SK-N-SH (cell line): ENCODE results near the gene LBX1. TPM values are rescaled to one million over a fixed set of nuclear protein-coding genes. Genes with fewer than 3 reads are reported as not detected.

Experiments
- CTCF ChIA-PET: fragments of 300-600, 350-600 bp; formaldehyde crosslinking; extraction: SDS; loops from one replicate; lab custom pipeline; 2021; lab: Yijun Ruan, JAX
- POLR2A ChIA-PET: fragments of 350-600 bp; sonication (Branson Sonifier 250); formaldehyde crosslinking; extraction: SDS; loops from one replicate; lab custom pipeline; 2020; ENCODE audit warnings: antibody characterized with exemption, inconsistent platforms; lab: Yijun Ruan, JAX
- DNase-seq: peaks from one replicate; pipeline ENCODE4 v3.0.0; 2012
- H2AFZ ChIP-seq: fragments of 200-600 bp; sonication (generic); 2 replicates; pipeline ENCODE4 v1.8.1; 2016; ENCODE audit warnings: antibody characterized with exemption, mild to moderate bottlenecking, low read depth
- H3F3A ChIP-seq: fragments of 200-600 bp; sonication (generic); replicated peaks from 2 replicates; pipeline ENCODE3; 2016; ENCODE audit warnings: antibody characterized with exemption, mild to moderate bottlenecking; ENCODE audit not compliant: insufficient read depth
- H3K27ac ChIP-seq, 2 experiments: fragments of 200-500 bp in 1 of 2; fragments of 200-600 bp in 1 of 2; sonication (Bioruptor generic) in 1 of 2; sonication (generic), shearing (Covaris generic) in 1 of 2; 2 replicates each; pipeline versions ENCODE4 v1.5.1 to v1.6.1; 2014 to 2016; ENCODE audit warnings: low read depth in 2 of 2, inconsistent platforms in 1 of 2, low read length in 1 of 2, mild to moderate bottlenecking in 1 of 2, mixed read lengths in 1 of 2
- H3K27me3 ChIP-seq: fragments of 200-600 bp; sonication (generic), shearing (Covaris generic); 2 replicates; pipeline ENCODE4 v1.6.1; 2016; ENCODE audit warnings: mixed run types; ENCODE audit not compliant: insufficient read depth
- H3K36me3 ChIP-seq, 2 experiments: fragments of 200-500 bp in 1 of 2; fragments of 200-600 bp in 1 of 2; sonication (Bioruptor generic) in 1 of 2; sonication (generic) in 1 of 2; replicated peaks in 1 of 2; 2 replicates each; pipeline versions ENCODE3 to v1.5.1; 2014 to 2016; ENCODE audit warnings: low read length in 1 of 2, mild to moderate bottlenecking in 1 of 2; ENCODE audit not compliant: insufficient read depth in 2 of 2, control insufficient read depth in 1 of 2
- H3K4me1 ChIP-seq, 2 experiments: fragments of 200-500 bp in 1 of 2; fragments of 200-600 bp in 1 of 2; sonication (Bioruptor generic) in 1 of 2; sonication (generic), shearing (Covaris generic) in 1 of 2; 2 replicates each; pipeline versions ENCODE4 v1.5.1 to v1.6.1; 2014 to 2016; ENCODE audit warnings: low read depth in 1 of 2, low read length in 1 of 2, mixed run types in 1 of 2; ENCODE audit not compliant: insufficient read depth in 2 of 2, control insufficient read depth in 1 of 2
- H3K4me2 ChIP-seq: fragments of 200-600 bp; sonication (generic), shearing (Covaris generic); 2 replicates; pipeline ENCODE4 v1.6.1; 2017; ENCODE audit warnings: mixed run types
- H3K4me3 ChIP-seq, 2 experiments: fragments of 200-500 bp in 1 of 2; fragments of 200-600 bp in 1 of 2; sonication (Bioruptor generic) in 1 of 2; sonication (generic), shearing (Covaris generic) in 1 of 2; 2 replicates each; pipeline versions ENCODE4 v1.5.1 to v1.8.1; 2014 to 2016; ENCODE audit warnings: low read depth in 2 of 2, inconsistent platforms in 1 of 2, low read length in 1 of 2, mild to moderate bottlenecking in 1 of 2, mixed read lengths in 1 of 2, moderate library complexity in 1 of 2
- H3K79me2 ChIP-seq: fragments of 200-600 bp; sonication (generic); 2 replicates; pipeline ENCODE4 v1.8.1; 2017; ENCODE audit warnings: mild to moderate bottlenecking; ENCODE audit not compliant: insufficient read depth
- H3K9ac ChIP-seq: fragments of 200-600 bp; sonication (generic); 2 replicates; pipeline ENCODE4 v1.6.1; 2017; ENCODE audit warnings: mixed run types
- H3K9me2 ChIP-seq: fragments of 200-600 bp; sonication (generic); 2 replicates; pipeline ENCODE4 v1.6.1; 2017; ENCODE audit warnings: mixed run types
- H3K9me3 ChIP-seq: fragments of 200-600 bp; sonication (generic); 2 replicates; pipeline ENCODE4 v1.6.1; 2017; ENCODE audit warnings: mixed run types, mild to moderate bottlenecking, moderate library complexity
- H4K20me1 ChIP-seq: fragments of 200-600 bp; sonication (generic); 2 replicates; pipeline ENCODE4 v1.6.1; 2017; ENCODE audit warnings: mild to moderate bottlenecking, mixed run types; ENCODE audit not compliant: insufficient read depth
- CHD2 ChIP-seq: fragments of 150-350 bp; IDR thresholded peaks from 2 replicates; pipeline ENCODE4 v1.6.1; 2018; ENCODE audit warnings: low read length; ENCODE audit not compliant: partially characterized antibody
- EP300 ChIP-seq, 2 experiments: IDR thresholded peaks; 2 replicates each; pipeline versions ENCODE4 v1.4.0 to v1.6.1; 2012; ENCODE audit warnings: borderline replicate concordance in 1 of 2, low read depth in 1 of 2, low read length in 1 of 2
- FOSL2 ChIP-seq: IDR thresholded peaks from 2 replicates; pipeline ENCODE4 v1.4.0; 2012; ENCODE audit warnings: low read depth, mild to moderate bottlenecking, moderate library complexity, borderline replicate concordance
- FOXJ3 ChIP-seq: sonication (generic); formaldehyde crosslinking; IDR thresholded peaks from 2 replicates; pipeline ENCODE4 v1.5.1; 2020; ENCODE audit warnings: mild to moderate bottlenecking, missing genetic modification reagents
- GABPA ChIP-seq: IDR thresholded peaks from 2 replicates; pipeline ENCODE4 v1.4.0; 2012; ENCODE audit warnings: low read depth, mild to moderate bottlenecking
- GATA2 ChIP-seq: sonication (generic); formaldehyde crosslinking; IDR thresholded peaks from 2 replicates; pipeline ENCODE4 v1.5.0; 2020; ENCODE audit warnings: mild to moderate bottlenecking, missing genetic modification reagents
- JUND ChIP-seq: IDR thresholded peaks from 2 replicates; pipeline ENCODE4 v1.4.0; 2012
- MEF2A ChIP-seq: IDR thresholded peaks from 2 replicates; pipeline ENCODE4 v1.4.0; 2012; ENCODE audit warnings: low read depth, borderline replicate concordance
- NFIC ChIP-seq: IDR thresholded peaks from 2 replicates; pipeline ENCODE4 v1.4.0; 2012; ENCODE audit warnings: borderline replicate concordance
- NRF1 ChIP-seq: IDR thresholded peaks from 2 replicates; pipeline ENCODE4 v1.6.1; 2012; ENCODE audit warnings: low read depth, mild to moderate bottlenecking, low read length
- PBX3 ChIP-seq: IDR thresholded peaks from 2 replicates; pipeline ENCODE4; 2012
- RAD21 ChIP-seq: IDR thresholded peaks from 2 replicates; pipeline ENCODE4 v1.6.1; 2012; ENCODE audit warnings: mild to moderate bottlenecking, low read length
- RCOR1 ChIP-seq: fragments of 150-350 bp; IDR thresholded peaks from 2 replicates; pipeline ENCODE4 v1.6.1; 2017; ENCODE audit warnings: antibody characterized with exemption, low read length
- RFX5 ChIP-seq: IDR thresholded peaks from 2 replicates; pipeline ENCODE4 v1.6.1; 2012; ENCODE audit warnings: mild to moderate bottlenecking, improper control_type of control experiment, low read length
- SIN3A ChIP-seq: IDR thresholded peaks from 2 replicates; pipeline ENCODE4 v1.6.1; 2012; ENCODE audit warnings: low read depth, mild to moderate bottlenecking, low read length, moderate library complexity, borderline replicate concordance
- TAF1 ChIP-seq: IDR thresholded peaks from 2 replicates; pipeline ENCODE4 v1.6.1; 2012; ENCODE audit warnings: low read depth, mild to moderate bottlenecking, low read length, moderate library complexity, borderline replicate concordance
- TCF12 ChIP-seq: IDR thresholded peaks from 2 replicates; pipeline ENCODE4 v1.4.0; 2012
- TEAD4 ChIP-seq: IDR thresholded peaks from 2 replicates; pipeline ENCODE4 v1.4.0; 2012; ENCODE audit warnings: mild to moderate bottlenecking, borderline replicate concordance; ENCODE audit not compliant: insufficient read depth
- WGBS: methylation state at CpG from one replicate; pipeline ENCODE4 v1.1.6; 2017; ENCODE audit warnings: low lambda C conversion rate; 5-methylcytosine and 5-hydroxymethylcytosine counted together
- polyA plus RNA-seq, 3 experiments: library from polyadenylated mRNA; depleted of rRNA; stranded (reverse); fragments of >200 nt; gene quantifications; 2 replicates each; pipeline ENCODE4 v1.2.3, GENCODE V29; 2012
- TF ChIP-seq, protein P1 (sequence below): IDR thresholded peaks from 2 replicates; pipeline ENCODE4 v1.4.0; 2012; ENCODE audit warnings: low read depth
- TF ChIP-seq, protein P2 (sequence below): IDR thresholded peaks from 2 replicates; pipeline ENCODE4 v1.4.0; 2012; ENCODE audit warnings: low read depth, borderline replicate concordance
- TF ChIP-seq, protein P3 (sequence below): fragments of 200-600 bp; sonication (generic); IDR thresholded peaks from 2 replicates; pipeline ENCODE4 v1.6.1; 2017; ENCODE audit warnings: antibody characterized with exemption, mild to moderate bottlenecking, moderate library complexity

LBX1 gene
- polyA plus RNA-seq, 1 of the 3 experiments (the other 2 are of a cell fraction), result not detected

DNA sequence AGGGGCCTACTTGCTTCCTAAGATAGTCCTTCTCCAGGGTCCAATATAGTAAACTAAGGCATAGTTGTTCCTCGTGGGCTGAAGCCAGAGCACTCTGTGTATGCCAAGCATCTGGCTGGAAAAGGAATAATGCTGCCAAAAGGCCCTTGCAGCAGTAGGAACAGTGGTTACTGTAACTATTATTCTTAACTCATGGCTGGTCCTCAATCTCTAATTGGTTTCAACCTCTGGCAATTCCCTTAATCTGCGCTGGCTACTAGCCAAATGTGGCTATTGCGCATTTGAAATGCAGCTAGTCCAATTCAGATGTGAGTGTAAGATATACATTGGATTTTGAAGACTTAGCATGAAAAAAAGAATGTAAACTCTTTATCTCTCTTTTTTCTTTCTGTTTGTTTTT lies 27.8 kb upstream of the LBX1 start:
- Histone ChIP-seq H3K4me1 (no peaks in the 10 kb centered on the region), H3K79me2 (no peaks in the 10 kb centered on the region), H3K27ac (no peak overlapping the region), H3K9me2 (no peaks in the 10 kb centered on the region), H3K4me3 (no peak overlapping the region), H4K20me1 (no peaks in the 10 kb centered on the region), H3K27me3 (peaks cover 5% of the 10 kb centered on the region; the same call in 1 of the 2 replicates), H3F3A (no peaks in the 10 kb centered on the region), H3K36me3 (no peaks in the 10 kb centered on the region), H3K9me3 (no peaks in the 10 kb centered on the region), H3K9ac (no peak overlapping the region), H3K4me2 (no peak overlapping the region), H2AFZ (no peak overlapping the region)
- no peak for DNase-seq
- POLR2A ChIA-PET, result no interaction called here
- TF ChIP-seq TAF1 (no peak), FOXJ3 (no peak), GABPA (no peak), EP300 (IDR thresholded peaks at IDR 0.05; ENCODE audit: borderline replicate concordance in 1 of 2, low read depth in 1 of 2, low read length in 1 of 2) (no peak), NRF1 (no peak), MEF2A (no peak), NFIC (no peak), TEAD4 (no peak), RFX5 (no peak)
- TF ChIP-seq, protein P1, sequence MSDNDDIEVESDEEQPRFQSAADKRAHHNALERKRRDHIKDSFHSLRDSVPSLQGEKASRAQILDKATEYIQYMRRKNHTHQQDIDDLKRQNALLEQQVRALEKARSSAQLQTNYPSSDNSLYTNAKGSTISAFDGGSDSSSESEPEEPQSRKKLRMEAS, result no peak
- TF ChIP-seq, protein P2, sequence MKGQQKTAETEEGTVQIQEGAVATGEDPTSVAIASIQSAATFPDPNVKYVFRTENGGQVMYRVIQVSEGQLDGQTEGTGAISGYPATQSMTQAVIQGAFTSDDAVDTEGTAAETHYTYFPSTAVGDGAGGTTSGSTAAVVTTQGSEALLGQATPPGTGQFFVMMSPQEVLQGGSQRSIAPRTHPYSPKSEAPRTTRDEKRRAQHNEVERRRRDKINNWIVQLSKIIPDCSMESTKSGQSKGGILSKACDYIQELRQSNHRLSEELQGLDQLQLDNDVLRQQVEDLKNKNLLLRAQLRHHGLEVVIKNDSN, result no peak
- 56% methylated on average over 3 of the region's 3 CpGs for WGBS
- CTCF ChIA-PET, result interaction anchor here (0.8 to 2.5 kb wide), 8 partner anchors 15 to 523 kb away, joined by 3 to 10 read pairs (median 3); no protein-coding TSS in a partner anchor

GRCh38 chr10:101256387-101256786 lies 27.1 kb upstream of the LBX1 start:
- no peak overlapping the region for H3K4me3 ChIP-seq
- 52% methylated on average over 1 of the region's 1 CpG for WGBS
- peaks cover 5% of the 10 kb centered on the region; the same call in 1 of the 2 replicates for H3K27me3 ChIP-seq
- H3K9me2 ChIP-seq, result no peaks in the 10 kb centered on the region
- DNase-seq, result no peak
- H3F3A ChIP-seq, result no peaks in the 10 kb centered on the region
- no peak overlapping the region for H3K4me2 ChIP-seq
- no peak overlapping the region for H3K27ac ChIP-seq
- H3K9me3 ChIP-seq, result no peaks in the 10 kb centered on the region
- no peak overlapping the region for H2AFZ ChIP-seq
- no peaks in the 10 kb centered on the region for H4K20me1 ChIP-seq
- H3K79me2 ChIP-seq, result no peaks in the 10 kb centered on the region
- no peaks in the 10 kb centered on the region for H3K4me1 ChIP-seq
- ChIA-PET CTCF (interaction anchor here (0.8 to 2.5 kb wide), 7 partner anchors 16 to 524 kb away, joined by 3 to 7 read pairs (median 3); no protein-coding TSS in a partner anchor), POLR2A (no interaction called here)
- H3K9ac ChIP-seq, result no peak overlapping the region
- H3K36me3 ChIP-seq, result no peaks in the 10 kb centered on the region
- TF ChIP-seq PBX3, result no peak
- no peak for TF ChIP-seq CHD2
- TF ChIP-seq TAF1, result no peak
- TF ChIP-seq JUND, result no peak
- TF ChIP-seq NFIC, result no peak
- no peak for TF ChIP-seq RAD21
- TF ChIP-seq FOXJ3, result no peak
- no peak for TF ChIP-seq GATA2 (CRISPR knock-in tag)
- no peak for TF ChIP-seq TEAD4
- TF ChIP-seq, protein P3, sequence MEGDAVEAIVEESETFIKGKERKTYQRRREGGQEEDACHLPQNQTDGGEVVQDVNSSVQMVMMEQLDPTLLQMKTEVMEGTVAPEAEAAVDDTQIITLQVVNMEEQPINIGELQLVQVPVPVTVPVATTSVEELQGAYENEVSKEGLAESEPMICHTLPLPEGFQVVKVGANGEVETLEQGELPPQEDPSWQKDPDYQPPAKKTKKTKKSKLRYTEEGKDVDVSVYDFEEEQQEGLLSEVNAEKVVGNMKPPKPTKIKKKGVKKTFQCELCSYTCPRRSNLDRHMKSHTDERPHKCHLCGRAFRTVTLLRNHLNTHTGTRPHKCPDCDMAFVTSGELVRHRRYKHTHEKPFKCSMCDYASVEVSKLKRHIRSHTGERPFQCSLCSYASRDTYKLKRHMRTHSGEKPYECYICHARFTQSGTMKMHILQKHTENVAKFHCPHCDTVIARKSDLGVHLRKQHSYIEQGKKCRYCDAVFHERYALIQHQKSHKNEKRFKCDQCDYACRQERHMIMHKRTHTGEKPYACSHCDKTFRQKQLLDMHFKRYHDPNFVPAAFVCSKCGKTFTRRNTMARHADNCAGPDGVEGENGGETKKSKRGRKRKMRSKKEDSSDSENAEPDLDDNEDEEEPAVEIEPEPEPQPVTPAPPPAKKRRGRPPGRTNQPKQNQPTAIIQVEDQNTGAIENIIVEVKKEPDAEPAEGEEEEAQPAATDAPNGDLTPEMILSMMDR, result no peak
- TF ChIP-seq, protein P2, result no peak
- no peak for TF ChIP-seq FOSL2
- no peak for TF ChIP-seq TCF12
- TF ChIP-seq, protein P1, result no peak
- no peak for TF ChIP-seq RCOR1
- TF ChIP-seq SIN3A, result no peak
